HepG2 (cell line): Measurements from ENCODE around the gene HBQ1. TPM values are rescaled to one million over a fixed set of nuclear protein-coding genes. Genes with fewer than 3 reads are reported as not detected.

Experiments
- polyA plus RNA-seq, 8 experiments: library from polyadenylated mRNA; depleted of rRNA in 3 of 8; stranded (reverse) in 7 of 8; unstranded in 1 of 8; fragments of >200 nt; fragmentation: Illumina TruSeq in 4 of 8; extraction: Trizol in 4 of 8; gene quantifications; 2 replicates each; pipeline versions ENCODE4 v1.2.1 to v1.2.3, GENCODE V29; 2011 to 2016; ENCODE audit warnings: low read depth in 4 of 8, missing spikeins in 1 of 8, mixed read lengths in 1 of 8; ENCODE audit not compliant: insufficient read depth in 1 of 8
- small RNA-seq, 3 experiments: library from RNA; depleted of rRNA; stranded (forward); fragments of <200 nt; gene quantifications; one replicate each; pipeline ENCODE3, GENCODE V24; 2012; ENCODE audit warnings: low read depth in 2 of 3, low replicate concordance in 1 of 3; ENCODE audit not compliant: insufficient read length in 3 of 3, insufficient read depth in 2 of 3
- total RNA-seq, 5 experiments: library from RNA; depleted of rRNA; stranded (reverse); fragments of >200 nt; fragmentation: Illumina TruSeq; extraction: Trizol; gene quantifications; 2 replicates each; pipeline ENCODE4 v1.2.3, GENCODE V29; 2016; ENCODE audit warnings: low read depth in 1 of 5

Gene HBQ1
- total and polyA plus RNA-seq, 2 of the 13 experiments (the other 11 are each of a cell fraction or from before 2014, with no cell fraction given), result 4.9 to 7.4 TPM

Small RNA genes lying within 50 kb of the gene (small RNA-seq; reads per million reads assigned to genes)
- 0 reads per million in 3 experiments for gene RF00019

Other genes starting within 250 kb of the HBQ1 start
- 18.8 and 22.4 TPM in 2 replicates for gene POLR3K, start 126.9 kb upstream of the HBQ1 start, total RNA-seq (2016; rRNA removed; fragmentation: Illumina TruSeq; extraction: Trizol)
- gene POLR3K, start 126.9 kb upstream of the HBQ1 start, polyA plus RNA-seq (2011; rRNA removed), result 14.8 TPM in 2 replicates
- 97.4 and 103 TPM in 2 replicates for gene SNRNP25, start 126.6 kb upstream of the HBQ1 start, total RNA-seq (2016; rRNA removed; fragmentation: Illumina TruSeq; extraction: Trizol)
- gene SNRNP25, start 126.6 kb upstream of the HBQ1 start, polyA plus RNA-seq (2011; rRNA removed), result 26.5 and 34.1 TPM in 2 replicates
- gene RHBDF1, start 107.8 kb upstream of the HBQ1 start, total RNA-seq (2016; rRNA removed; fragmentation: Illumina TruSeq; extraction: Trizol), result 1.8 and 5.4 TPM in 2 replicates
- gene RHBDF1, start 107.8 kb upstream of the HBQ1 start, polyA plus RNA-seq (2011; rRNA removed), result 26.9 and 28.1 TPM in 2 replicates
- 56.4 and 62.5 TPM in 2 replicates for gene MPG, start 102.2 kb upstream of the HBQ1 start, total RNA-seq (2016; rRNA removed; fragmentation: Illumina TruSeq; extraction: Trizol)
- 59.1 and 74.2 TPM in 2 replicates for gene MPG, start 102.2 kb upstream of the HBQ1 start, polyA plus RNA-seq (2011; rRNA removed)
- 5.2 and 6.5 TPM in 2 replicates for gene NPRL3, start 41.8 kb upstream of the HBQ1 start, total RNA-seq (2016; rRNA removed; fragmentation: Illumina TruSeq; extraction: Trizol)
- gene NPRL3, start 41.8 kb upstream of the HBQ1 start, polyA plus RNA-seq (2011; rRNA removed), result 7.9 and 9.9 TPM in 2 replicates
- not detected in 2 replicates for gene HBZ, start 27.8 kb upstream of the HBQ1 start, total RNA-seq (2016; rRNA removed; fragmentation: Illumina TruSeq; extraction: Trizol)
- 0.21 and 0.27 TPM in 2 replicates for gene HBZ, start 27.8 kb upstream of the HBQ1 start, polyA plus RNA-seq (2011; rRNA removed)
- not detected in 2 replicates for gene HBM, start 14.5 kb upstream of the HBQ1 start, total RNA-seq (2016; rRNA removed; fragmentation: Illumina TruSeq; extraction: Trizol)
- gene HBM, start 14.5 kb upstream of the HBQ1 start, polyA plus RNA-seq (2011; rRNA removed), result 0.69 TPM in 1 of 2 replicates, not detected in the other
- gene HBA2, start 7.6 kb upstream of the HBQ1 start, total RNA-seq (2016; rRNA removed; fragmentation: Illumina TruSeq; extraction: Trizol), result not detected in 2 replicates
- not detected in 2 replicates for gene HBA2, start 7.6 kb upstream of the HBQ1 start, polyA plus RNA-seq (2011; rRNA removed)
- gene HBA1, start 3.8 kb upstream of the HBQ1 start, total RNA-seq (2016; rRNA removed; fragmentation: Illumina TruSeq; extraction: Trizol), result 0.42 TPM in 1 of 2 replicates, not detected in the other
- 0.27 and 0.59 TPM in 2 replicates for gene HBA1, start 3.8 kb upstream of the HBQ1 start, polyA plus RNA-seq (2011; rRNA removed)
- 37.3 and 56.9 TPM in 2 replicates for gene LUC7L, start 49.0 kb downstream of the HBQ1 start, total RNA-seq (2016; rRNA removed; fragmentation: Illumina TruSeq; extraction: Trizol)
- gene LUC7L, start 49.0 kb downstream of the HBQ1 start, polyA plus RNA-seq (2011; rRNA removed), result 48.7 and 49.0 TPM in 2 replicates
- 15.5 and 29.2 TPM in 2 replicates for gene FAM234A, start 54.4 kb downstream of the HBQ1 start, total RNA-seq (2016; rRNA removed; fragmentation: Illumina TruSeq; extraction: Trizol)
- 34.4 and 40.2 TPM in 2 replicates for gene FAM234A, start 54.4 kb downstream of the HBQ1 start, polyA plus RNA-seq (2011; rRNA removed)
- not detected in 2 replicates for gene RGS11, start 95.5 kb downstream of the HBQ1 start, total RNA-seq (2016; rRNA removed; fragmentation: Illumina TruSeq; extraction: Trizol)
- 0.11 and 0.24 TPM in 2 replicates for gene RGS11, start 95.5 kb downstream of the HBQ1 start, polyA plus RNA-seq (2011; rRNA removed)
- 0.24 TPM in 1 of 2 replicates, not detected in the other for gene ARHGDIG, start 100.1 kb downstream of the HBQ1 start, total RNA-seq (2016; rRNA removed; fragmentation: Illumina TruSeq; extraction: Trizol)
- gene ARHGDIG, start 100.1 kb downstream of the HBQ1 start, polyA plus RNA-seq (2011; rRNA removed), result 0.48 and 0.63 TPM in 2 replicates
- gene PDIA2, start 102.7 kb downstream of the HBQ1 start, total RNA-seq (2016; rRNA removed; fragmentation: Illumina TruSeq; extraction: Trizol), result 0.35 and 0.60 TPM in 2 replicates
- gene PDIA2, start 102.7 kb downstream of the HBQ1 start, polyA plus RNA-seq (2011; rRNA removed), result 1.9 and 2.9 TPM in 2 replicates
- 18.8 and 24.0 TPM in 2 replicates for gene AXIN1, start 172.3 kb downstream of the HBQ1 start, total RNA-seq (2016; rRNA removed; fragmentation: Illumina TruSeq; extraction: Trizol)
- 26.0 and 28.5 TPM in 2 replicates for gene AXIN1, start 172.3 kb downstream of the HBQ1 start, polyA plus RNA-seq (2011; rRNA removed)
- gene MRPL28, start 190.1 kb downstream of the HBQ1 start, total RNA-seq (2016; rRNA removed; fragmentation: Illumina TruSeq; extraction: Trizol), result 114 and 128 TPM in 2 replicates
- gene MRPL28, start 190.1 kb downstream of the HBQ1 start, polyA plus RNA-seq (2011; rRNA removed), result 121 and 135 TPM in 2 replicates
- gene PGAP6, start 201.5 kb downstream of the HBQ1 start, total RNA-seq (2016; rRNA removed; fragmentation: Illumina TruSeq; extraction: Trizol), result 33.7 and 52.7 TPM in 2 replicates
- 136 and 192 TPM in 2 replicates for gene PGAP6, start 201.5 kb downstream of the HBQ1 start, polyA plus RNA-seq (2011; rRNA removed)
- 82.8 and 121 TPM in 2 replicates for gene NME4, start 216.7 kb downstream of the HBQ1 start, total RNA-seq (2016; rRNA removed; fragmentation: Illumina TruSeq; extraction: Trizol)
- 263 and 275 TPM in 2 replicates for gene NME4, start 216.7 kb downstream of the HBQ1 start, polyA plus RNA-seq (2011; rRNA removed)
- 27.8 and 36.3 TPM in 2 replicates for gene DECR2, start 221.4 kb downstream of the HBQ1 start, total RNA-seq (2016; rRNA removed; fragmentation: Illumina TruSeq; extraction: Trizol)
- gene DECR2, start 221.4 kb downstream of the HBQ1 start, polyA plus RNA-seq (2011; rRNA removed), result 44.6 and 51.2 TPM in 2 replicates
- 48.4 and 57.6 TPM in 2 replicates for gene RAB11FIP3, start 245.2 kb downstream of the HBQ1 start, total RNA-seq (2016; rRNA removed; fragmentation: Illumina TruSeq; extraction: Trizol)
- 34.3 and 42.9 TPM in 2 replicates for gene RAB11FIP3, start 245.2 kb downstream of the HBQ1 start, polyA plus RNA-seq (2011; rRNA removed)